Pancreas (tissue), 10 donors: Measurements from ENCODE around the gene CHST11. TPM values are rescaled to one million over a fixed set of nuclear protein-coding genes. Genes with fewer than 3 reads are reported as not detected.

Experiments used
- ATAC-seq, 4 donors: fragments of 200-7000 bp; cut with Tn5 transposase; one replicate each; pipeline versions ENCODE4 v1.8.0 to v1.9.1; 2020; ENCODE audit warnings: mild to moderate bottlenecking in 4 of 4, moderate library complexity in 4 of 4
- DNase-seq, 6 donors: peaks; one replicate each; pipeline ENCODE4 v3.0.0-alpha.2; 2020
- FAIRE-seq: peaks from 2 replicates; lab custom pipeline; 2012; peaks lifted over from hg19 to GRCh38; lab: Jason Lieb, UNC
- H3K27ac ChIP-seq, 4 donors: fragments of 200-600 bp; sonication (generic); 1 replicate in 3 of 4; 2 replicates in 1 of 4; pipeline versions ENCODE4 v1.5.0 to v1.8.0; 2020
- H3K27me3 ChIP-seq, 4 donors: fragments of 200-600 bp; one replicate each; pipeline ENCODE4 v1.8.0; 2021
- H3K36me3 ChIP-seq, 3 donors: fragments of 200-600 bp; sonication (generic) in 1 of 3; one replicate each; pipeline versions ENCODE4 v1.5.0 to v1.8.0; 2020 to 2021
- H3K4me1 ChIP-seq, 3 donors: fragments of 200-600 bp; one replicate each; pipeline ENCODE4 v1.8.0; 2021
- H3K4me3 ChIP-seq, 4 donors: fragments of 200-600 bp; sonication (generic) in 2 of 4; one replicate each; pipeline versions ENCODE4 v1.5.0 to v1.8.0; 2020 to 2021
- H3K9me3 ChIP-seq, 4 donors: fragments of 200-600 bp; one replicate each; pipeline ENCODE4 v1.8.0; 2021
- WGBS, 2 donors: extraction: QIAGEN DNeasy Blood & Tissue Kit; methylation state at CpG; one replicate each; pipeline ENCODE4 v1.1.7; 2013; 5-methylcytosine and 5-hydroxymethylcytosine counted together
- intact Hi-C, 3 donors: fragments of 100-400 bp; cut with DNase I; formaldehyde crosslinking; loops; one replicate each; pipeline versions ENCODE4 v1.11.1 to v1.14.2; 2022
- polyA plus RNA-seq, 2 donors: library from polyadenylated mRNA; stranded (reverse); fragments of 200-250 nt; gene quantifications; one replicate each; pipeline ENCODE4 v1.2.3, GENCODE V29; 2013
- total RNA-seq, 6 donors: library from RNA; stranded (reverse); fragmentation: NEBNext Ultra II Directional in 4 of 6; extraction: Animal tissue kit (Norgen Biotek cat#: 25700) in 4 of 6; gene quantifications; one replicate each; pipeline versions ENCODE4 v1.2.1 to v1.2.4, GENCODE V29; 2021 to 2023
- TF ChIP-seq, protein P1 (sequence below), 4 donors: fragments of 200-600 bp; sonication (generic) in 3 of 4; IDR thresholded peaks; one replicate each; pipeline versions ENCODE4 v1.5.0 to v1.8.0; 2021; ENCODE audit warnings: antibody characterized with exemption in 4 of 4
- donor health status: healthy with polysubstance abuse.
- donor health status: DM: no; HTN: no; CAD: no; lungs with moderate emphysema.
- donor health status: DM: no; HTN: no; CAD: no.
- donor health status: control.
- donor health status: control.
- donor health status: Bipolar disorder and iron deficiency.
- donor health status: DM: yes; HTN: yes; CAD: no.
- donor health status: DM: no; HTN: no; CAD: no.
- donor health status: DM: no; HTN: no; CAD: no.
- donor health status: DM: yes; HTN: yes; CAD: no.

Gene CHST11
- total and polyA plus RNA-seq, 8 donors = 1.1 to 14.8 (median 7.8) TPM

DNA sequence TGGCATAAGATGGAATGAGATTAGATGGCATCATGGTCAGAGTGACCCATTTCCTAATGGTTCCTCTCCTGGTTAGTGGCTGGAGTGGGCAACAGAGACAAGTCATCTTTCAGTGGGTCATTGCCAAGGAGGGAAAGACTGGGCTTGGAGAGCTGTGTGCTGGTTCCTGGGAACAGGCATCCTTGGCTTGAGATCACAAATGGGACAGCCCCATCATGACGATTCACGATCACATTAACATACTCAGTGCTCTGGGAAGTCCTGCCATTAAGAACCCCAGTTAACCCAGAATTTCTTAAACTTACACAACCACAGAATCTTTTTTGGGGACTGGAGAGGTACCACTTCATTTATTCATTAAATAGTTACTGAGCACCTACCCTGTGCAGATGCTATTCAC lies 27.3 kb downstream of the CHST11 start:
- no peak for FAIRE-seq
- ATAC-seq = no peak
- Histone ChIP-seq H3K4me1 (peaks cover 0 to 7% (median 0%) of the 10 kb centered on the region in 3 donors), H3K4me3 (no peak overlapping the region), H3K27ac (no peak overlapping the region), H3K9me3 (no peaks in the 10 kb centered on the region), H3K27me3 (no peaks in the 10 kb centered on the region), H3K36me3 (no peaks in the 10 kb centered on the region)
- DNase-seq = no peak
- 94% methylated on average over 2 of the region's 2 CpGs for WGBS, 2 donors
- intact Hi-C loops = no loop called here
- TF ChIP-seq, protein P1, sequence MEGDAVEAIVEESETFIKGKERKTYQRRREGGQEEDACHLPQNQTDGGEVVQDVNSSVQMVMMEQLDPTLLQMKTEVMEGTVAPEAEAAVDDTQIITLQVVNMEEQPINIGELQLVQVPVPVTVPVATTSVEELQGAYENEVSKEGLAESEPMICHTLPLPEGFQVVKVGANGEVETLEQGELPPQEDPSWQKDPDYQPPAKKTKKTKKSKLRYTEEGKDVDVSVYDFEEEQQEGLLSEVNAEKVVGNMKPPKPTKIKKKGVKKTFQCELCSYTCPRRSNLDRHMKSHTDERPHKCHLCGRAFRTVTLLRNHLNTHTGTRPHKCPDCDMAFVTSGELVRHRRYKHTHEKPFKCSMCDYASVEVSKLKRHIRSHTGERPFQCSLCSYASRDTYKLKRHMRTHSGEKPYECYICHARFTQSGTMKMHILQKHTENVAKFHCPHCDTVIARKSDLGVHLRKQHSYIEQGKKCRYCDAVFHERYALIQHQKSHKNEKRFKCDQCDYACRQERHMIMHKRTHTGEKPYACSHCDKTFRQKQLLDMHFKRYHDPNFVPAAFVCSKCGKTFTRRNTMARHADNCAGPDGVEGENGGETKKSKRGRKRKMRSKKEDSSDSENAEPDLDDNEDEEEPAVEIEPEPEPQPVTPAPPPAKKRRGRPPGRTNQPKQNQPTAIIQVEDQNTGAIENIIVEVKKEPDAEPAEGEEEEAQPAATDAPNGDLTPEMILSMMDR (IDR thresholded peaks at IDR 0.05) = no peak

DNA sequence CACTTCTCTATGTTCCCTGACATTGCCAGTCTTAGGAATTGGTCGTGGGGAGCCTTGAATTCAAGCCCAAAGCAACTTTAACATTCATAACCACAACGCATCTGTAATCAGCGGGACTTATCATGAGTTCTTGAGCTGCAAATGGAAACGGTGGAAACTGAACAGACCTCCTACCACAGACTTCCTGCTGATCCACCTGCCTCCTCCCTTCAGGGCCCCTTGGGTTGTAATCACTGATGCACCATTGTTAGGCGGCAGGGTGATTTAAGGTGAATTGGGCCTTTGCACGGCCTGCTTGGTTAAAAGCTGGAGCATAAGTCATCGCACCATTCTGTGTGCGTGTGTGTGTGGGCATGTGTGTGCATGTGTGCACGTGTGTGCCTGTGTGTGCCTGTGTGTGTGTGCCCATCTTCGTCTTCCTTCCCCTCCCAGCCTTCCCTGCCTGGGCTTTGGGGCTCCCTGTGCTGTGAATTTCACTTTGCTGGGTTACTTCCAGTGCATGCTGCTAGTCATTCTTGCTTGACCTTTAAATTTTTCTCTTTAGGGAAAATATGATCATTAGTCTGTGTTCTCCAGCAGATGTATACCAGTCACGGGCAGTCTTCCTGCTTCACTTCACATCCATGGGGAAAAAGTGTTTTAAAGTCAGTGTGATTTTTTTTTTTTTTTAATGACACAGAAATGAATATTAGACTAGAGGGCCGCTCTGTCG lies 29.1 kb downstream of the CHST11 start:
- TF ChIP-seq, protein P1 (IDR thresholded peaks at IDR 0.05) = no peak
- Histone ChIP-seq H3K27ac (no peak overlapping the region), H3K36me3 (no peaks in the 10 kb centered on the region), H3K4me1 (peaks cover 0 to 12% (median 0%) of the 10 kb centered on the region in 3 donors), H3K4me3 (no peak overlapping the region), H3K27me3 (no peaks in the 10 kb centered on the region), H3K9me3 (no peaks in the 10 kb centered on the region)
- no peak for FAIRE-seq
- DNase-seq = no peak
- ATAC-seq = no peak
- intact Hi-C loops = no loop called here
- 87% methylated on average over 13 of the region's 13 CpGs for whole genome bisulfite sequencing, 2 donors

DNA sequence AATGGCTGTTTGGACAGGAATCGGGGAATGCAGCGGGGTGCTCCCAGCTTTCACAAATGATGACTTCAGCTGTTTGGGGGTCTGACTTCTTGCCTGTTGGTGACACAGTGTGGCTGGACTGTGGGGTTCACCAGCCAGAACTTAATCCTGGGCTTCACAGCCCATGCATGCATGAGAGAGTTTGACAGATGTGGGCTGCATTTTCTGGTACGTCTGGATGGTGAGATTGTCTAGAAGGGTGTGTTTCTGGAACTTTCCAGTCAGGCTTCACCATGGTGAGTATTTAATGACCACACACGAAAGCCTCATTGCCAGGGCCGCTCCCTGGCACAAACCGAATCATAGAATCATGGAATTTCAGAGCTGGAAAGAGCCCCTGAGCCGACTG lies 29.6 kb downstream of the CHST11 start:
- H3K27me3 ChIP-seq = no peaks in the 10 kb centered on the region
- FAIRE-seq = no peak
- peaks cover 0 to 12% (median 0%) of the 10 kb centered on the region in 3 donors for H3K4me1 ChIP-seq
- no peak overlapping the region for H3K27ac ChIP-seq
- TF ChIP-seq, protein P1 (IDR thresholded peaks at IDR 0.05) = no peak
- H3K36me3 ChIP-seq = no peaks in the 10 kb centered on the region
- WGBS, 2 donors = 91 to 92% methylated on average over 7 of the region's 7 CpGs
- intact Hi-C loops = no loop called here
- no peak for DNase-seq
- no peaks in the 10 kb centered on the region for H3K9me3 ChIP-seq
- no peak for ATAC-seq
- no peak overlapping the region for H3K4me3 ChIP-seq

DNA sequence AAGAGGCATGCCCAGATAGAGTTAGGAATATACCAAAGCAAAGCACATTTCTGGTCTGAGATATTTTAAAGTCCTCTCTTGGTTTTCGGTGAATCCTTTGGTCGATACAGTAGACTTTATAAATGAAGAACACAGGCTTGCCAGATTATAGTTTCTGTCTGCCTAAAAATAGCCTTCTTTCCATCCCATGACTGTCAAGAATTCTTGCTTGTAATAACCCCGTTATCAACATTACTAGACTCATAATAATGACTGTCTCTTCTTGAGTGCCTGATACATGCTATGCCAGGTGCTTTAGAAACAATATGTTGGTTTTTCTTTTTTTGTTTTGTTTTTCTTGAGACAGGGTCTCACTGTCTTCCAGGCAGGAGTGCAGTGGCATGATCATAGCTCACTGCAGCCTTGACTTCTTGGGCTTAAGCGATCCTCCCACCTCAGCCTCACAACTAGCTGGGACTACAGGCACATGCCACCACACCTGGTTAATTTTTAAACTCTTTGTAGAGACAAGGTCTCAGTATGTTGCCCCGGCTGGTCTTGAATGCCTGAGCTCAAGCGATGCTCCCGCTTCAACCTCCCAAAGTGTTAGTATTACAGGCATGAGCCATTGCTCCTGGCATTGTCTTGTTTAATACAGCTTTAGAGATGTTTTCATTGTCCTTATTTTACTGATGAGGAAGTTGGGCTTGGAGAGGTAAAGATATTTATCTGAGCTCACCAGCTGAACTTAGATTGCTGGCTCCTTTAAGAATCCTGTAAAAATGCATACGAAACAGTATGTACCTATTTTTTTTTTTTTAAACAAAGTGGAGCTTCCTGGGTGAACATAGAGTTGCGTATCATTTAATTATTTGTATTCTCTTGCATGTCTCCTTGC lies 30.4 kb downstream of the CHST11 start:
- intact Hi-C loops = no loop called here
- TF ChIP-seq, protein P1 (IDR thresholded peaks at IDR 0.05) = no peak
- H3K4me1 ChIP-seq = peaks cover 0 to 12% (median 0%) of the 10 kb centered on the region in 3 donors
- DNase-seq (no peak), ATAC-seq (peak in 3 of 4 donors; percentile 32 to 50 (median 39)), FAIRE-seq (no peak)
- H3K27ac ChIP-seq = no peak overlapping the region
- H3K4me3 ChIP-seq = no peak overlapping the region
- WGBS, 2 donors = 54% methylated on average over 9 of the region's 9 CpGs
- H3K27me3 ChIP-seq = no peaks in the 10 kb centered on the region
- no peaks in the 10 kb centered on the region for H3K36me3 ChIP-seq
- no peaks in the 10 kb centered on the region for H3K9me3 ChIP-seq
